CD4-positive, alpha-beta T cell treated with Interleukin-4 for 4 hours (primary cell): ENCODE data around the gene SCYL2.

Experiments
- DNase-seq: peaks from one replicate; pipeline ENCODE4 v3.0.0-alpha.2; 2020

SCYL2 gene

DNA sequence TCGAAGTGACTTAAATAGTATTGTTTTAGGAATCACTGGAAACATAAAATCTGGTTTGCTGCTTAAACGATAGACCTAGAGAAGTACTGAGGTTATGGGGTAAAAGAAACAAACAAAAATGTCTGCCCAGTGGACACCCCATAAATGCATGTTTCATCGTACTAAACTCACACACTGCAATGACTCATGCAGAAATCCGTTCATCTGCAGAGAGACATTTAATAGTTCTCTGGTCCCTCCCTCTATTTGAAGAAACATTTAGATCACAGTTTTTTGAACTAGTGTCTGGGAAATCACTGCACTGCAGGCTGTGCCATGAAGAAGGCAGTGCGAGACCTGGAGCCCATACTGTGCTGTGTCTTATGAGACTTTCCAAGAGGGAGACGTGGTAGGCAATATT lies 115.4 kb downstream of the SCYL2 start:
- no peak for DNase-seq

DNA sequence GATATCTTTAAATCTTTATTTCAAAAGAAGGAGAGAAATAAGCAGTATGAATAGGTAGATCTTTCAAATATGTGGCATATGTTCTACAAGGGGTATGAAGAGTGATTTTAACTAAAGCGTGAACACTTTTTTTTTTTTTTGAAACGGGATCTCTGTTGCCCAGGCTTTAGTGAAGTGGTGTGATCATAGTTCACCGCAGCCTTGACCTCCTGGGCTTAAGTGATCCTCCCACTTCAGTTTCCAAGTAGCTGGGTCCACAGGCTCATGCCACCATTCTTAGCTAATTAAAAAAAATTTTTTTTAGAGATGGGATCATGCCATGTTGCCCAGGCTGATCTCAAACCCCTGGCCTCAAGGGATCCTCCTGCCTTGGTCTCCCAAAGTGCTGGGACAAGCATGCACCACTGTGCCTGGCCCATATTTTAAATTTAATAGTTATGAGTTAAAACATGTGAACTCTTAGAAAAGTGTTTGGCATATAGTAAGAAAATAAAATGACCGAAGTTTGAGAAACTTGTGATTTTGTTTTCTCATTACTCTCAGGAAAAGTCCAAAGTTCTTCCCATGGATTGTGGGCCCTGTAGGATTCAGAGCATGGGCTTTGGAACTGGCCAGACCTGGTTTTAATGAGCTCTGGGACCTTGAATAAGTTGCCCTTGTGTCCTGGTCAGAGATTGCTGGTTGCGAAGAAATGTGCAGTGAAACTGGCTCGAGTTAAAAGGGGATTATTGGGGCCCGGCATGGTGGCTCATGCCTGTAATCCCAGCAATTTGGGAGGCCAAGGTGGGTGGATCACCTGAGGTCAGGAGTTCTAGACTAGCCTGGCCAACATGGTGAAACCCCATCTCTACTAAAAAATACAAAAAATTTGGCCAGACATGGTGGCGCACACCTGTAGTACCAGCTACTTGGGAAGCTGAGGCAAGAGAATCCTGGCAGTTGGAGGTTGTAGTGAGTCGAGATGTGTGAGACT lies 116.9 kb downstream of the SCYL2 start:
- no peak for DNase-seq

- no peak for DNase-seq
Measured at GRCh38 chr12:100384559-100384935, 117.6 kb downstream of the SCYL2 start.

GRCh38 chr12:100388382-100388781 lies 121.4 kb downstream of the SCYL2 start:
- no peak for DNase-seq
